NCI-H1436 (cell line): Measurements from ENCODE around the gene EIF2S3B.
"Not testable (repeated sequence)": the region's sequence is repeated elsewhere in the genome, so short reads cannot be mapped to it uniquely, and the experiment has no call there.

ENCODE experiments used
- DNase-seq: peaks from one replicate; lab custom pipeline; 2025; lab: John Stamatoyannopoulos, UW

EIF2S3B gene

GRCh38 chr12:10505620-10506019 lies at the start of gene EIF2S3B:
EIF2S3B (plus strand) TSS chr12:10505890; CDS start chr12:10505903, 13 bp downstream.
- DNase-seq: no peak

- no peak for DNase-seq
These were observed 48.8 kb upstream of the EIF2S3B start for GRCh38 chr12:10456856-10457255.

GRCh38 chr12:10457760-10458159 lies 47.9 kb upstream of the EIF2S3B start:
- no peak for DNase-seq

GRCh38 chr12:10466311-10466710 lies 39.4 kb upstream of the EIF2S3B start:
- DNase-seq: no peak

GRCh38 chr12:10469701-10470100 lies 36.0 kb upstream of the EIF2S3B start:
- no peak for DNase-seq

GRCh38 chr12:10472808-10473207 lies 32.9 kb upstream of the EIF2S3B start:
- DNase-seq: not testable (repeated sequence)

GRCh38 chr12:10481901-10482300 lies 23.8 kb upstream of the EIF2S3B start:
- DNase-seq: not testable (repeated sequence)

- DNase-seq: not testable (repeated sequence)
These were observed 18.4 kb upstream of the EIF2S3B start for GRCh38 chr12:10487328-10487727.

GRCh38 chr12:10491766-10492165 lies 13.9 kb upstream of the EIF2S3B start:
- no peak for DNase-seq

GRCh38 chr12:10497602-10498001 lies 8.1 kb upstream of the EIF2S3B start:
- DNase-seq: no peak

GRCh38 chr12:10498042-10498441 lies 7.6 kb upstream of the EIF2S3B start:
- no peak for DNase-seq

- DNase-seq: no peak
These were observed 4.7 kb upstream of the EIF2S3B start for GRCh38 chr12:10501030-10501429.

GRCh38 chr12:10503460-10503859 lies 2.2 kb upstream of the EIF2S3B start:
- DNase-seq: no peak

- DNase-seq: no peak
These were observed 6.2 kb downstream of the EIF2S3B start for GRCh38 chr12:10511756-10512355.

- DNase-seq: no peak
These were observed 7.1 kb downstream of the EIF2S3B start for GRCh38 chr12:10512798-10513197.

GRCh38 chr12:10521555-10521954 lies 15.9 kb downstream of the EIF2S3B start:
- no peak for DNase-seq

- DNase-seq: no peak
These were observed 22.7 kb downstream of the EIF2S3B start for GRCh38 chr12:10528174-10528953.

GRCh38 chr12:10529603-10530002 lies 23.9 kb downstream of the EIF2S3B start:
- DNase-seq: no peak

- DNase-seq: no peak
These were observed 32.0 kb downstream of the EIF2S3B start for GRCh38 chr12:10537721-10538120.

GRCh38 chr12:10540776-10541205 lies 35.1 kb downstream of the EIF2S3B start:
- no peak for DNase-seq

GRCh38 chr12:10543499-10543898 lies 37.8 kb downstream of the EIF2S3B start:
- DNase-seq: no peak

GRCh38 chr12:10551375-10551774 lies 45.7 kb downstream of the EIF2S3B start:
- no peak for DNase-seq

- no peak for DNase-seq
These were observed 47.5 kb downstream of the EIF2S3B start for GRCh38 chr12:10553148-10553547.
